Cardiac fibroblast (primary cell): ENCODE measurements around the gene FANCC.

Experiments used
- DNase-seq, 2 donors: peaks; one replicate each; pipeline versions ENCODE4 v3.0.0 to v3.0.0-alpha.2; 2010; ENCODE audit warnings: low read depth in 2 of 2
- H3K4me3 ChIP-seq, 2 donors: replicated peaks in 1 of 2; 1 replicate in 1 of 2; 2 replicates in 1 of 2; pipeline ENCODE4 v1.5.1; 2011; ENCODE audit warnings: low read depth in 2 of 2, low read length in 2 of 2, mild to moderate bottlenecking in 2 of 2, moderate library complexity in 1 of 2
- CTCF ChIP-seq: IDR thresholded peaks from one replicate; pipeline ENCODE4 v1.5.1; 2011; ENCODE audit warnings: low read depth, mild to moderate bottlenecking, low read length, inconsistent platforms

FANCC gene

GRCh38 chr9:95073042-95073607 is 244.4 kb downstream of the FANCC start:
- TF ChIP-seq CTCF: peak; percentile 37
- DNase-seq: peak in 1 of 2 donors; percentile 36
- H3K4me3 ChIP-seq: no peak overlapping the region

- no peak for DNase-seq
- H3K4me3 ChIP-seq: no peak overlapping the region
- TF ChIP-seq CTCF: no peak
Observed at GRCh38 chr9:95071925-95072324, 245.6 kb downstream of the FANCC start.

- DNase-seq: no peak
- no peak overlapping the region for H3K4me3 ChIP-seq
- no peak for TF ChIP-seq CTCF
Observed at GRCh38 chr9:95071450-95071849, 246.1 kb downstream of the FANCC start.

- no peak overlapping the region for H3K4me3 ChIP-seq
- TF ChIP-seq CTCF: no peak
- DNase-seq: no peak
Observed at GRCh38 chr9:95070549-95071021, 246.9 kb downstream of the FANCC start.

GRCh38 chr9:95067897-95068296 is 249.6 kb downstream of the FANCC start:
- DNase-seq: peak in 1 of 2 donors; percentile 62
- no peak overlapping the region for H3K4me3 ChIP-seq
- no peak for TF ChIP-seq CTCF

- DNase-seq: no peak
- H3K4me3 ChIP-seq: no peak overlapping the region
- TF ChIP-seq CTCF: no peak
Observed at GRCh38 chr9:95067057-95067456, 250.5 kb downstream of the FANCC start.

GRCh38 chr9:95065224-95065623 is 252.3 kb downstream of the FANCC start:
- H3K4me3 ChIP-seq: no peak overlapping the region
- TF ChIP-seq CTCF: no peak
- no peak for DNase-seq
